Keratinocyte (primary cell): ENCODE measurements around the gene CAMKK2.

Source experiments
- EZH2 ChIP-seq: IDR thresholded peaks from one replicate; pipeline ENCODE4 v1.6.1; 2012; ENCODE audit warnings: inconsistent platforms, mild to moderate bottlenecking, low read length, moderate library complexity
- TF ChIP-seq, protein P1 (sequence below), 3 experiments: IDR thresholded peaks in 1 of 3; conservative IDR thresholded peaks in 1 of 3; optimal IDR thresholded peaks in 1 of 3; 2 replicates in 2 of 3; 3 replicates in 1 of 3; pipeline versions ENCODE3 to v1.5.1; 2011; ENCODE audit warnings: low read length in 3 of 3, mild to moderate bottlenecking in 3 of 3, moderate library complexity in 2 of 3, control low read depth in 1 of 3, inconsistent platforms in 1 of 3; ENCODE audit not compliant: insufficient read depth in 2 of 3; ENCODE audit errors: extremely low read depth in 1 of 3

DNA sequence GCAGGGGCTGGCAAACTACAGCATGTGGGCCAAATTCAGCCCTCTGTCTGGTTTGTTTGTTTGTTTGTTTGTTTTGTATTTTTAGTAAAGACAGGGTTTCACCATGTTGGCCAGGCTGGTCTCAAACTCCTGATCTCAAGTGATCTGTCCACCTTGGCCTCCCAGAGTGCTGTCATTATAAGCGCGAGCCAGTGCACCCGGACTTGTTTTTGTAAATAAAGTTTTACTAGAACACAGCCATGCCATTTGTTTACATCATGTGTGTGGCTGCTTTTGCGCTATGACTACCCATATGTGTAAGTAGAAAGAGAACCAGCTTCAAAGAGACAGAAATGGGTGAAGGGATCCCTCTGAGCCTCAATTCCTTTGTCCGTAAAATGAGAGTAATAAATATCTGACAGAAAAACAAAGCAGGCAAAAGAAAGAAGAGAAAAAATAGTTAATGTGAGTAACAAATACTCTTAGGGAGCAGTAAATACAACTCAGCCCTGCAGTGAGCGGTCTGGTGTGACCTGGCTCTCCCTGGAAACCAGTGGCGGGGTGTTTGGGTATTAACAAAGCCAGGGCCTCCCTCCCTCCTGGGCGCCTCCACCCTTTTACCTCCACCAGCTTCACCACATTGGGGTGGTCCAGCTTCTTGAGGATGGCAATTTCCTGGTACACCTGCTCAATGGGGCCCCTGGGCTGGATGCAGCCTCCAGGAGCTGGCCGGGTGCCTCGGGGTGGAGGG, 33.1 kb downstream of the CAMKK2 start:
- TF ChIP-seq, protein P1, sequence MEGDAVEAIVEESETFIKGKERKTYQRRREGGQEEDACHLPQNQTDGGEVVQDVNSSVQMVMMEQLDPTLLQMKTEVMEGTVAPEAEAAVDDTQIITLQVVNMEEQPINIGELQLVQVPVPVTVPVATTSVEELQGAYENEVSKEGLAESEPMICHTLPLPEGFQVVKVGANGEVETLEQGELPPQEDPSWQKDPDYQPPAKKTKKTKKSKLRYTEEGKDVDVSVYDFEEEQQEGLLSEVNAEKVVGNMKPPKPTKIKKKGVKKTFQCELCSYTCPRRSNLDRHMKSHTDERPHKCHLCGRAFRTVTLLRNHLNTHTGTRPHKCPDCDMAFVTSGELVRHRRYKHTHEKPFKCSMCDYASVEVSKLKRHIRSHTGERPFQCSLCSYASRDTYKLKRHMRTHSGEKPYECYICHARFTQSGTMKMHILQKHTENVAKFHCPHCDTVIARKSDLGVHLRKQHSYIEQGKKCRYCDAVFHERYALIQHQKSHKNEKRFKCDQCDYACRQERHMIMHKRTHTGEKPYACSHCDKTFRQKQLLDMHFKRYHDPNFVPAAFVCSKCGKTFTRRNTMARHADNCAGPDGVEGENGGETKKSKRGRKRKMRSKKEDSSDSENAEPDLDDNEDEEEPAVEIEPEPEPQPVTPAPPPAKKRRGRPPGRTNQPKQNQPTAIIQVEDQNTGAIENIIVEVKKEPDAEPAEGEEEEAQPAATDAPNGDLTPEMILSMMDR (optimal IDR thresholded peaks at IDR 0.05 in 1 of 3, IDR thresholded peaks at IDR 0.05 in 1 of 3, conservative IDR thresholded peaks at IDR 0.05 in 1 of 3; ENCODE audit: extremely low read depth in 1 of 3, insufficient read depth in 2 of 3, low read length in 3 of 3), result no peak
- TF ChIP-seq EZH2, result no peak
